HCT116 (cell line): ENCODE data around the gene USP21.

Experiments used
- EZH2 ChIP-seq: fragments of 200-600 bp; sonication (generic); IDR thresholded peaks from 2 replicates; pipeline ENCODE4 v1.6.1; 2017; ENCODE audit warnings: antibody characterized with exemption, mixed run types
- EZH2phosphoT487 ChIP-seq: fragments of 200-600 bp; IDR thresholded peaks from 2 replicates; pipeline ENCODE4 v1.6.1; 2018; ENCODE audit warnings: antibody characterized with exemption, borderline replicate concordance
- FOSL1 ChIP-seq: IDR thresholded peaks from 2 replicates; pipeline ENCODE4 v1.6.1; 2012; ENCODE audit warnings: low read depth
- JUND ChIP-seq: IDR thresholded peaks from 2 replicates; pipeline ENCODE4 v1.6.1; 2012
- POLR2A ChIP-seq: IDR thresholded peaks from 2 replicates; pipeline ENCODE4 v1.7.0; 2011; ENCODE audit warnings: borderline replicate concordance; ENCODE audit not compliant: insufficient read depth, insufficient read length; ENCODE audit errors: extremely low read depth
- POLR2AphosphoS5 ChIP-seq: IDR thresholded peaks from 2 replicates; pipeline ENCODE4 v1.6.1; 2011; ENCODE audit warnings: mild to moderate bottlenecking, low read depth, low read length, moderate library complexity
- SIN3A ChIP-seq: IDR thresholded peaks from 2 replicates; pipeline ENCODE4 v1.6.1; 2012; ENCODE audit warnings: low read depth
- YY1 ChIP-seq: IDR thresholded peaks from 2 replicates; pipeline ENCODE4 v1.6.1; 2011; ENCODE audit warnings: low read length, low read depth, moderate library complexity, mild to moderate bottlenecking; ENCODE audit not compliant: insufficient replicate concordance; ENCODE audit errors: extremely low read depth
- TF ChIP-seq, protein P1 (sequence below), 3 experiments: fragments of 200-600 bp in 1 of 3; sonication (generic) in 1 of 3; IDR thresholded peaks in 2 of 3; conservative IDR thresholded peaks in 1 of 3; 2 replicates each; pipeline ENCODE4 v1.5.1; 2012 to 2017; ENCODE audit warnings: low read depth in 2 of 3, low read length in 2 of 3, antibody characterized with exemption in 1 of 3, borderline replicate concordance in 1 of 3, control low read depth in 1 of 3, mild to moderate bottlenecking in 1 of 3, mixed read lengths in 1 of 3, mixed run types in 1 of 3, moderate library complexity in 1 of 3; ENCODE audit not compliant: insufficient read depth in 1 of 3
- TF ChIP-seq, protein P2 (sequence below): IDR thresholded peaks from 2 replicates; pipeline ENCODE4 v1.6.1; 2011; ENCODE audit warnings: mild to moderate bottlenecking, low read length, moderate library complexity; ENCODE audit not compliant: insufficient replicate concordance; ENCODE audit errors: extremely low read depth
- TF ChIP-seq, protein P3 (sequence below): IDR thresholded peaks from 2 replicates; pipeline ENCODE4 v1.6.1; 2012; ENCODE audit warnings: low read depth

DNA sequence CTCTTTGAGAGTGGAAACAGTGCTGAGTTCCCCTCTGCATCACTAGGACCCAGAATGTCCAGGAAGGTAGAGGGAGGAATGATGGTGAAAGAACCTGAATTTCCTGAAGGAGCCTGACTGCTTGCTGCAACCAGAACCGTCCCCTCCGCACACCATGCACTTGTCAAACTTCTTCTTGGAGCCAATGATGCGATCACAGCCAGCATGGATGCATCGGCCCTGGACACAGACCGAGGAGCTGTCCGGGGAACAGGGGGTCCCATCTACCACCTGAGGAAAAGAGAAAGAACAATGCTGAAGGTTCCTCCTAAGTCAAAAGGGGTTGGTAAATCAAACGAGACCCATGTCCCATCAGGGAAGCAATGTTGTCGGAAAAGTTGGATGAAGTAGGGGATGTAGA is 32.7 kb downstream of the USP21 start:
- TF ChIP-seq, protein P1, sequence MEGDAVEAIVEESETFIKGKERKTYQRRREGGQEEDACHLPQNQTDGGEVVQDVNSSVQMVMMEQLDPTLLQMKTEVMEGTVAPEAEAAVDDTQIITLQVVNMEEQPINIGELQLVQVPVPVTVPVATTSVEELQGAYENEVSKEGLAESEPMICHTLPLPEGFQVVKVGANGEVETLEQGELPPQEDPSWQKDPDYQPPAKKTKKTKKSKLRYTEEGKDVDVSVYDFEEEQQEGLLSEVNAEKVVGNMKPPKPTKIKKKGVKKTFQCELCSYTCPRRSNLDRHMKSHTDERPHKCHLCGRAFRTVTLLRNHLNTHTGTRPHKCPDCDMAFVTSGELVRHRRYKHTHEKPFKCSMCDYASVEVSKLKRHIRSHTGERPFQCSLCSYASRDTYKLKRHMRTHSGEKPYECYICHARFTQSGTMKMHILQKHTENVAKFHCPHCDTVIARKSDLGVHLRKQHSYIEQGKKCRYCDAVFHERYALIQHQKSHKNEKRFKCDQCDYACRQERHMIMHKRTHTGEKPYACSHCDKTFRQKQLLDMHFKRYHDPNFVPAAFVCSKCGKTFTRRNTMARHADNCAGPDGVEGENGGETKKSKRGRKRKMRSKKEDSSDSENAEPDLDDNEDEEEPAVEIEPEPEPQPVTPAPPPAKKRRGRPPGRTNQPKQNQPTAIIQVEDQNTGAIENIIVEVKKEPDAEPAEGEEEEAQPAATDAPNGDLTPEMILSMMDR (IDR thresholded peaks at IDR 0.05 in 2 of 3, conservative IDR thresholded peaks at IDR 0.05 in 1 of 3; ENCODE audit: borderline replicate concordance in 1 of 3, insufficient read depth in 1 of 3, low read depth in 2 of 3, low read length in 2 of 3), result no peak
- TF ChIP-seq YY1 (no peak), FOSL1 (no peak), POLR2AphosphoS5 (no peak), POLR2A (no peak), JUND (no peak), EZH2phosphoT487 (no peak), SIN3A (no peak), EZH2 (no peak)
- TF ChIP-seq, protein P2, sequence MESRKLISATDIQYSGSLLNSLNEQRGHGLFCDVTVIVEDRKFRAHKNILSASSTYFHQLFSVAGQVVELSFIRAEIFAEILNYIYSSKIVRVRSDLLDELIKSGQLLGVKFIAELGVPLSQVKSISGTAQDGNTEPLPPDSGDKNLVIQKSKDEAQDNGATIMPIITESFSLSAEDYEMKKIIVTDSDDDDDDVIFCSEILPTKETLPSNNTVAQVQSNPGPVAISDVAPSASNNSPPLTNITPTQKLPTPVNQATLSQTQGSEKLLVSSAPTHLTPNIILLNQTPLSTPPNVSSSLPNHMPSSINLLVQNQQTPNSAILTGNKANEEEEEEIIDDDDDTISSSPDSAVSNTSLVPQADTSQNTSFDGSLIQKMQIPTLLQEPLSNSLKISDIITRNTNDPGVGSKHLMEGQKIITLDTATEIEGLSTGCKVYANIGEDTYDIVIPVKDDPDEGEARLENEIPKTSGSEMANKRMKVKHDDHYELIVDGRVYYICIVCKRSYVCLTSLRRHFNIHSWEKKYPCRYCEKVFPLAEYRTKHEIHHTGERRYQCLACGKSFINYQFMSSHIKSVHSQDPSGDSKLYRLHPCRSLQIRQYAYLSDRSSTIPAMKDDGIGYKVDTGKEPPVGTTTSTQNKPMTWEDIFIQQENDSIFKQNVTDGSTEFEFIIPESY, result no peak
- TF ChIP-seq, protein P3, sequence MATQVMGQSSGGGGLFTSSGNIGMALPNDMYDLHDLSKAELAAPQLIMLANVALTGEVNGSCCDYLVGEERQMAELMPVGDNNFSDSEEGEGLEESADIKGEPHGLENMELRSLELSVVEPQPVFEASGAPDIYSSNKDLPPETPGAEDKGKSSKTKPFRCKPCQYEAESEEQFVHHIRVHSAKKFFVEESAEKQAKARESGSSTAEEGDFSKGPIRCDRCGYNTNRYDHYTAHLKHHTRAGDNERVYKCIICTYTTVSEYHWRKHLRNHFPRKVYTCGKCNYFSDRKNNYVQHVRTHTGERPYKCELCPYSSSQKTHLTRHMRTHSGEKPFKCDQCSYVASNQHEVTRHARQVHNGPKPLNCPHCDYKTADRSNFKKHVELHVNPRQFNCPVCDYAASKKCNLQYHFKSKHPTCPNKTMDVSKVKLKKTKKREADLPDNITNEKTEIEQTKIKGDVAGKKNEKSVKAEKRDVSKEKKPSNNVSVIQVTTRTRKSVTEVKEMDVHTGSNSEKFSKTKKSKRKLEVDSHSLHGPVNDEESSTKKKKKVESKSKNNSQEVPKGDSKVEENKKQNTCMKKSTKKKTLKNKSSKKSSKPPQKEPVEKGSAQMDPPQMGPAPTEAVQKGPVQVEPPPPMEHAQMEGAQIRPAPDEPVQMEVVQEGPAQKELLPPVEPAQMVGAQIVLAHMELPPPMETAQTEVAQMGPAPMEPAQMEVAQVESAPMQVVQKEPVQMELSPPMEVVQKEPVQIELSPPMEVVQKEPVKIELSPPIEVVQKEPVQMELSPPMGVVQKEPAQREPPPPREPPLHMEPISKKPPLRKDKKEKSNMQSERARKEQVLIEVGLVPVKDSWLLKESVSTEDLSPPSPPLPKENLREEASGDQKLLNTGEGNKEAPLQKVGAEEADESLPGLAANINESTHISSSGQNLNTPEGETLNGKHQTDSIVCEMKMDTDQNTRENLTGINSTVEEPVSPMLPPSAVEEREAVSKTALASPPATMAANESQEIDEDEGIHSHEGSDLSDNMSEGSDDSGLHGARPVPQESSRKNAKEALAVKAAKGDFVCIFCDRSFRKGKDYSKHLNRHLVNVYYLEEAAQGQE, result no peak
